Breast epithelium (tissue), 3 donors: Measurements from ENCODE around the gene PNISR.

Source experiments
- CTCF ChIP-seq, 3 donors: fragments of 450-650 bp; IDR thresholded peaks; one replicate each; pipeline ENCODE4 v1.5.1; 2016 to 2017; ENCODE audit warnings: antibody characterized with exemption in 3 of 3, mild to moderate bottlenecking in 3 of 3, moderate library complexity in 3 of 3
- POLR2A ChIP-seq: fragments of 450-650 bp; IDR thresholded peaks from one replicate; pipeline ENCODE4 v1.6.1; 2016; ENCODE audit warnings: antibody characterized with exemption, mild to moderate bottlenecking, moderate library complexity
- POLR2AphosphoS5 ChIP-seq, 3 donors: sonication (generic); formaldehyde crosslinking; IDR thresholded peaks; one replicate each; pipeline ENCODE4 v1.6.1; 2017; ENCODE audit warnings: antibody characterized with exemption in 3 of 3

GRCh38 chr6:99393366-99393697 lies 31.8 kb downstream of the PNISR start:
- TF ChIP-seq POLR2AphosphoS5 (IDR thresholded peaks at IDR 0.05) (no peak), CTCF (IDR thresholded peaks at IDR 0.05) (no peak), POLR2A (no peak)
